A549 (cell line): ENCODE measurements around the gene TGFBR1.

ENCODE experiments used
- CTCF ChIP-seq: fragments of >200 bp; sonication (Bioruptor Twin); formaldehyde crosslinking; IDR thresholded peaks from 3 replicates; pipeline ENCODE4 v1.5.1; 2016
- MAZ ChIP-seq: fragments of 150-350 bp; IDR thresholded peaks from 2 replicates; pipeline ENCODE4 v1.6.1; 2014; ENCODE audit warnings: antibody characterized with exemption, low read depth, low read length, borderline replicate concordance
- RFX5 ChIP-seq: fragments of 450-650 bp; IDR thresholded peaks from 2 replicates; pipeline ENCODE4 v1.7.1; 2014; ENCODE audit warnings: antibody characterized with exemption, mild to moderate bottlenecking, moderate library complexity
- TF ChIP-seq, protein P1 (sequence below): fragments of 450-650 bp; IDR thresholded peaks from 2 replicates; pipeline ENCODE4 v1.6.1; 2014; ENCODE audit warnings: antibody characterized with exemption

DNA sequence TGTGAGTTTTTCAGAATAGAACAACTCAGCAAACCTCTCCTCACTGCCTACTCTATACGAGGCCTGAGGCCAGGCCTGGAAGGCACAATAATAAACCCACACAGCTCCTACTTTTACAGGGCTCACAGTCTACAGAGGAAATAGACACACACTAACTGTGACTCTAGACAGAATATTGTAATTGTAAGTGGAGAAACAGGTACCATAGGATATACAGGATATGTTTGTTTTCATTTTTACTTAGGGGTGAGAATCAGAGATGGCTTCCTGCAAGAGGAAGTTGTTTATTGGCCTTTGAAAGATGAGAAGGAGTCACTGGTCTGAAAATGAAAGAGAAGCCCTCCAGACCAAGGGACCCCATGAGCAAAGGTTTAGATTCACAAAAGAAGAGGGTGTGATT, 35.8 kb upstream of the TGFBR1 start:
- no peak for TF ChIP-seq CTCF
- TF ChIP-seq, protein P1, sequence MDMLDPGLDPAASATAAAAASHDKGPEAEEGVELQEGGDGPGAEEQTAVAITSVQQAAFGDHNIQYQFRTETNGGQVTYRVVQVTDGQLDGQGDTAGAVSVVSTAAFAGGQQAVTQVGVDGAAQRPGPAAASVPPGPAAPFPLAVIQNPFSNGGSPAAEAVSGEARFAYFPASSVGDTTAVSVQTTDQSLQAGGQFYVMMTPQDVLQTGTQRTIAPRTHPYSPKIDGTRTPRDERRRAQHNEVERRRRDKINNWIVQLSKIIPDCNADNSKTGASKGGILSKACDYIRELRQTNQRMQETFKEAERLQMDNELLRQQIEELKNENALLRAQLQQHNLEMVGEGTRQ: no peak
- no peak for TF ChIP-seq RFX5
- TF ChIP-seq MAZ: no peak
